Stimulated activated CD8-positive, alpha-beta memory T cell treated with anti-CD3 and anti-CD28 coated beads, Interleukin-7, amount 100 ng/mL, for 1 hour (primary cell): ENCODE measurements around the gene CTNNA1.

Experiments
- DNase-seq, 2 donors: peaks; one replicate each; pipeline ENCODE4 v3.0.0-alpha.2; 2020; ENCODE audit warnings: low read depth in 2 of 2

The CTNNA1 gene

GRCh38 chr5:138930371-138931097, 177.3 kb downstream of the CTNNA1 start:
- DNase-seq, result no peak

GRCh38 chr5:138932171-138932810, 179.1 kb downstream of the CTNNA1 start:
- no peak for DNase-seq

GRCh38 chr5:138933522-138934290, 180.5 kb downstream of the CTNNA1 start:
- no peak for DNase-seq

GRCh38 chr5:138934971-138935370, 181.7 kb downstream of the CTNNA1 start:
- no peak for DNase-seq

- no peak for DNase-seq
Observed at GRCh38 chr5:138935466-138935865, 182.2 kb downstream of the CTNNA1 start.

GRCh38 chr5:138936225-138936967, 183.2 kb downstream of the CTNNA1 start:
- no peak for DNase-seq

GRCh38 chr5:138936968-138937345, 183.7 kb downstream of the CTNNA1 start:
- no peak for DNase-seq

GRCh38 chr5:138937392-138938387, 184.5 kb downstream of the CTNNA1 start:
- DNase-seq, result no peak

- no peak for DNase-seq
Observed at GRCh38 chr5:138938526-138938925, 185.3 kb downstream of the CTNNA1 start.

GRCh38 chr5:138942066-138942465, 188.8 kb downstream of the CTNNA1 start:
- DNase-seq, result no peak

GRCh38 chr5:138942861-138943260, 189.6 kb downstream of the CTNNA1 start:
- no peak for DNase-seq

GRCh38 chr5:138943599-138944173, 190.5 kb downstream of the CTNNA1 start:
- DNase-seq, result no peak

GRCh38 chr5:138944527-138945322, 191.5 kb downstream of the CTNNA1 start:
- no peak for DNase-seq

GRCh38 chr5:138945421-138946240, 192.4 kb downstream of the CTNNA1 start:
- DNase-seq, result no peak

- DNase-seq, result no peak
Observed at GRCh38 chr5:138946241-138946623, 193.0 kb downstream of the CTNNA1 start.

- no peak for DNase-seq
Observed at GRCh38 chr5:138946831-138947560, 193.8 kb downstream of the CTNNA1 start.

- no peak for DNase-seq
Observed at GRCh38 chr5:138947780-138948179, 194.6 kb downstream of the CTNNA1 start.
